GM10248 (cell line): ENCODE data around the gene BBS10.
"Not testable (repeated sequence)": the region's sequence is repeated elsewhere in the genome, so short reads cannot be mapped to it uniquely, and the experiment has no call there.

Experiments used
- CTCF ChIA-PET: fragments of 300-600 bp; sonication (Branson Sonifier 250); formaldehyde crosslinking; extraction: SDS; loops from one replicate; lab custom pipeline; 2021; ENCODE audit warnings: antibody characterized with exemption; lab: Yijun Ruan, JAX
- POLR2A ChIA-PET: fragments of 350-650 bp; sonication (Branson Sonifier 250); formaldehyde crosslinking; extraction: SDS; loops from one replicate; lab custom pipeline; 2020; ENCODE audit warnings: antibody characterized with exemption; lab: Yijun Ruan, JAX
- DNase-seq: peaks from one replicate; pipeline ENCODE4 v3.0.0; 2012; ENCODE audit errors: extremely low spot score
- TF ChIP-seq, protein P1 (sequence below): IDR thresholded peaks from 2 replicates; pipeline ENCODE4 v1.5.1; 2012; ENCODE audit warnings: mild to moderate bottlenecking, low read depth; ENCODE audit errors: extremely low read depth, missing control alignments, control extremely low read depth

BBS10 gene

GRCh38 chr12:76375939-76376338, 27.7 kb upstream of the BBS10 start:
- TF ChIP-seq, protein P1, sequence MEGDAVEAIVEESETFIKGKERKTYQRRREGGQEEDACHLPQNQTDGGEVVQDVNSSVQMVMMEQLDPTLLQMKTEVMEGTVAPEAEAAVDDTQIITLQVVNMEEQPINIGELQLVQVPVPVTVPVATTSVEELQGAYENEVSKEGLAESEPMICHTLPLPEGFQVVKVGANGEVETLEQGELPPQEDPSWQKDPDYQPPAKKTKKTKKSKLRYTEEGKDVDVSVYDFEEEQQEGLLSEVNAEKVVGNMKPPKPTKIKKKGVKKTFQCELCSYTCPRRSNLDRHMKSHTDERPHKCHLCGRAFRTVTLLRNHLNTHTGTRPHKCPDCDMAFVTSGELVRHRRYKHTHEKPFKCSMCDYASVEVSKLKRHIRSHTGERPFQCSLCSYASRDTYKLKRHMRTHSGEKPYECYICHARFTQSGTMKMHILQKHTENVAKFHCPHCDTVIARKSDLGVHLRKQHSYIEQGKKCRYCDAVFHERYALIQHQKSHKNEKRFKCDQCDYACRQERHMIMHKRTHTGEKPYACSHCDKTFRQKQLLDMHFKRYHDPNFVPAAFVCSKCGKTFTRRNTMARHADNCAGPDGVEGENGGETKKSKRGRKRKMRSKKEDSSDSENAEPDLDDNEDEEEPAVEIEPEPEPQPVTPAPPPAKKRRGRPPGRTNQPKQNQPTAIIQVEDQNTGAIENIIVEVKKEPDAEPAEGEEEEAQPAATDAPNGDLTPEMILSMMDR = no peak
- no peak for DNase-seq
- POLR2A ChIA-PET = no interaction called here
- CTCF ChIA-PET = interaction anchor here (1.0 kb wide), 1 partner anchor 11 kb away, joined by 4 read pairs; no protein-coding TSS in a partner anchor

- CTCF ChIA-PET = interaction anchor here (1.0 kb wide), 1 partner anchor 12 kb away, joined by 4 read pairs; no protein-coding TSS in a partner anchor
- TF ChIP-seq, protein P1 = no peak
- no peak for DNase-seq
- POLR2A ChIA-PET = interaction anchor here (0.6 kb wide), 1 partner anchor 19 kb away, joined by 3 read pairs; no protein-coding TSS in a partner anchor
These were observed 27.3 kb upstream of the BBS10 start for GRCh38 chr12:76375470-76375869.

- CTCF ChIA-PET = no interaction called here
- no peak for DNase-seq
- POLR2A ChIA-PET = no interaction called here
- TF ChIP-seq, protein P1 = no peak
These were observed 26.3 kb upstream of the BBS10 start for GRCh38 chr12:76374386-76375020.

- POLR2A ChIA-PET = no interaction called here
- no peak for DNase-seq
These were observed 20.0 kb upstream of the BBS10 start for GRCh38 chr12:76368230-76368629.

GRCh38 chr12:76366163-76366562, 17.9 kb upstream of the BBS10 start:
- CTCF ChIA-PET = no interaction called here
- DNase-seq = no peak
- TF ChIP-seq, protein P1 = no peak
- POLR2A ChIA-PET = no interaction called here

More at GRCh38 chr12:76368230-76368629, 20.0 kb upstream of the BBS10 start:
- TF ChIP-seq, protein P1 = no peak
- CTCF ChIA-PET = no interaction called here

DNA sequence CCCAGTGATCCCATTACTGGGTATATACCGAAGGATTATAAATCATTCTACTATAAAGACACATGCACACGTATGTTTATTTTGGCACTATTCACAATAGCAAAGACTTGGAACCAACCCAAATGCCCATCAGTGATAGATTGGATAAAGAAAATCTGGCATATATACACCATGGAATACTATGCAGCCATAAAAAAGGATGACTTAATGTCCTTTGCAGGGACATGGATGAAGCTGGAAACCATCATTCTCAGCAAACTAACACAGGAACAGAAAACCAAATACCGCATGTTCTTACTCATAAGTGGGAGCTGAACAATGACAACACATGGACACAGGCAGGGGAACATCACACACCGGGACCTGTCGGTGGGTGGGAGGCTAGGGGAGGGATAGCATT, 15.9 kb upstream of the BBS10 start:
- POLR2A ChIA-PET, CTCF ChIA-PET, DNase-seq: not testable (repeated sequence)

DNA sequence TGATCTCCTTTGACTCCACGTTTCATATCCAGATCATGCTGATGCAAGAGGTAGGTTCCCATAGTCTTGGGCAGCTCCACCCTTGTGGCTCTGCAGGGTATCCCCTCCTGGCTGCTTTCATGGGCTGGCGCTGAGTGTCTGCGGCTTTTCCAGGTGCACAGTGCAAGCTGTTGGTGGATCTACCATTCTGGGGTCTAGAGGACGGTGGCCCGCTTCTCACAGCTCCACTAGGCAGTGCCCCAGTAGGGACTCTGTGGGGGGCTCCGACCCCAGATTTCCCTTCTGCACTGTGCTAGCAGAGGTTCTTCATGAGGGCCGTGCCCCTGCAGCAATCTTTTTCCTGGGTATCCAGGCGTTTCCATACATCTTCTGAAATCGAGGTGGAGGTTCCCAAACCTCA, 12.1 kb upstream of the BBS10 start:
- TF ChIP-seq, protein P1 = no peak
- ChIA-PET POLR2A (no interaction called here), CTCF (interaction anchor here (1.0 kb wide), 1 partner anchor 12 kb away, joined by 3 read pairs; the partner anchor contains the start of gene BBS10)
- no peak for DNase-seq
